Peyer's patch (tissue), 4 donors: ENCODE measurements around the gene PALD1. TPM values are rescaled to one million over a fixed set of nuclear protein-coding genes. Genes with fewer than 3 reads are reported as not detected.

Source experiments
- DNase-seq, 3 donors: peaks; one replicate each; pipeline ENCODE4 v3.0.0-alpha.2; 2017 to 2019
- H3K27ac ChIP-seq, 4 donors: fragments of 200-600 bp; sonication (generic); one replicate each; pipeline ENCODE4 v1.5.1; 2016 to 2019
- H3K27me3 ChIP-seq, 2 donors: fragments of 200-600 bp; sonication (generic); one replicate each; pipeline ENCODE4 v1.5.1; 2019
- H3K36me3 ChIP-seq, 3 donors: fragments of 200-600 bp; sonication (generic); one replicate each; pipeline ENCODE4 v1.5.1; 2016 to 2019
- H3K4me1 ChIP-seq, 4 donors: fragments of 200-600 bp; sonication (generic); one replicate each; pipeline ENCODE4 v1.5.1; 2016 to 2019
- H3K4me3 ChIP-seq, 4 donors: fragments of 200-600 bp; sonication (generic); 1 replicate in 3 of 4; 2 replicates in 1 of 4; pipeline ENCODE4 v1.5.1; 2016 to 2019; ENCODE audit warnings: mild to moderate bottlenecking in 1 of 4
- H3K9me3 ChIP-seq, 4 donors: fragments of 200-600 bp; sonication (generic); one replicate each; pipeline ENCODE4 v1.5.1; 2016 to 2019; ENCODE audit warnings: mild to moderate bottlenecking in 1 of 4
- CTCF ChIP-seq, 6 experiments: fragments of 450-650 bp in 4 of 6; fragments of 200-600 bp in 2 of 6; sonication (generic) in 1 of 6; IDR thresholded peaks; one replicate each; pipeline ENCODE4 v1.5.1; 2017 to 2019; ENCODE audit warnings: antibody characterized with exemption in 6 of 6, mild to moderate bottlenecking in 3 of 6, moderate library complexity in 1 of 6
- POLR2A ChIP-seq, 2 donors: fragments of 450-650 bp; IDR thresholded peaks; one replicate each; pipeline ENCODE4 v1.5.1; 2017; ENCODE audit warnings: antibody characterized with exemption in 2 of 2, mild to moderate bottlenecking in 2 of 2, moderate library complexity in 2 of 2
- total RNA-seq, 4 donors: library from RNA; depleted of rRNA; stranded (reverse); fragments of >200 nt; gene quantifications; one replicate each; pipeline ENCODE4 v1.1.0, GENCODE V29; 2016

The PALD1 gene
- total RNA-seq, 4 donors from 2014 or later, result 1.2 to 15.7 (median 3.6) TPM

- Histone ChIP-seq H3K36me3 (no peaks in the 10 kb centered on the region), H3K27me3 (no peaks in the 10 kb centered on the region), H3K27ac (no peak overlapping the region), H3K9me3 (no peaks in the 10 kb centered on the region), H3K4me3 (no peak overlapping the region), H3K4me1 (no peaks in the 10 kb centered on the region)
- DNase-seq, result no peak
- no peak for TF ChIP-seq POLR2A (IDR thresholded peaks at IDR 0.05)
- no peak for TF ChIP-seq CTCF (IDR thresholded peaks at IDR 0.05)
Observed at GRCh38 chr10:70595566-70596016, 117.0 kb downstream of the PALD1 start.

- H3K27ac ChIP-seq, result no peak overlapping the region
- no peaks in the 10 kb centered on the region for H3K27me3 ChIP-seq
- no peaks in the 10 kb centered on the region for H3K9me3 ChIP-seq
- H3K4me3 ChIP-seq, result no peak overlapping the region
- TF ChIP-seq POLR2A (IDR thresholded peaks at IDR 0.05) (no peak), CTCF (IDR thresholded peaks at IDR 0.05) (no peak)
- H3K4me1 ChIP-seq, result no peaks in the 10 kb centered on the region
- no peaks in the 10 kb centered on the region for H3K36me3 ChIP-seq
- DNase-seq, result peak in 1 of 3 donors; percentile 38
Observed at GRCh38 chr10:70596110-70596798, 117.7 kb downstream of the PALD1 start.

GRCh38 chr10:70596860-70597809, 118.6 kb downstream of the PALD1 start:
- H3K9me3 ChIP-seq, result no peaks in the 10 kb centered on the region
- H3K27me3 ChIP-seq, result no peaks in the 10 kb centered on the region
- H3K4me3 ChIP-seq, result no peak overlapping the region
- H3K27ac ChIP-seq, result no peak overlapping the region
- no peaks in the 10 kb centered on the region for H3K36me3 ChIP-seq
- no peaks in the 10 kb centered on the region for H3K4me1 ChIP-seq
- TF ChIP-seq CTCF (IDR thresholded peaks at IDR 0.05) (no peak), POLR2A (IDR thresholded peaks at IDR 0.05) (no peak)
- DNase-seq, result no peak

- TF ChIP-seq CTCF (IDR thresholded peaks at IDR 0.05) (no peak), POLR2A (IDR thresholded peaks at IDR 0.05) (no peak)
- peak in 1 of 3 donors; percentile 43 for DNase-seq
- no peak overlapping the region for H3K4me3 ChIP-seq
- H3K36me3 ChIP-seq, result no peaks in the 10 kb centered on the region
- H3K27ac ChIP-seq, result no peak overlapping the region
- H3K9me3 ChIP-seq, result no peaks in the 10 kb centered on the region
- H3K27me3 ChIP-seq, result no peaks in the 10 kb centered on the region
- no peaks in the 10 kb centered on the region for H3K4me1 ChIP-seq
Observed at GRCh38 chr10:70597856-70598815, 119.6 kb downstream of the PALD1 start.

- Histone ChIP-seq H3K4me3 (no peak overlapping the region), H3K27ac (no peak overlapping the region), H3K9me3 (no peaks in the 10 kb centered on the region), H3K36me3 (no peaks in the 10 kb centered on the region), H3K4me1 (no peaks in the 10 kb centered on the region), H3K27me3 (no peaks in the 10 kb centered on the region)
- no peak for TF ChIP-seq POLR2A (IDR thresholded peaks at IDR 0.05)
- TF ChIP-seq CTCF (IDR thresholded peaks at IDR 0.05), result no peak
- peak in 1 of 3 donors; percentile 36 for DNase-seq
Observed at GRCh38 chr10:70598857-70599295, 120.3 kb downstream of the PALD1 start.
